ENCODE measurements around the gene FZD4.

- TF ChIP-seq GATA2 (IDR thresholded peaks at IDR 0.05; ENCODE audit: low read depth, low read length): no peak
- no peak for TF ChIP-seq GATA3 (IDR thresholded peaks at IDR 0.05; ENCODE audit: low read depth, low read length)
Measured at GRCh38 chr11:86930957-86931547, 24.1 kb downstream of the FZD4 start.
